GM12892 (cell line): ENCODE results near the gene PVALB.
A peak's percentile ranks its signal among the peaks of the same experiment; 100 is the strongest.

ENCODE experiments used
- DNase-seq: peaks from one replicate; pipeline ENCODE4 v3.0.0; 2011; ENCODE audit not compliant: insufficient read length
- FAIRE-seq: peaks from 2 replicates; lab custom pipeline; 2011; peaks lifted over from hg19 to GRCh38; lab: Jason Lieb, UNC
- POLR2A ChIP-seq: IDR thresholded peaks from 2 replicates; pipeline ENCODE4 v1.6.1; 2011; ENCODE audit warnings: low read depth, low read length, control low read depth
- POLR2AphosphoS5 ChIP-seq: IDR thresholded peaks from 2 replicates; pipeline ENCODE4 v1.6.1; 2011; ENCODE audit warnings: low read depth, low read length, control low read depth
- TAF1 ChIP-seq: IDR thresholded peaks from 2 replicates; pipeline ENCODE4 v1.6.1; 2011; ENCODE audit warnings: low read depth, mild to moderate bottlenecking, control low read depth, low read length, borderline replicate concordance

Gene PVALB

DNA sequence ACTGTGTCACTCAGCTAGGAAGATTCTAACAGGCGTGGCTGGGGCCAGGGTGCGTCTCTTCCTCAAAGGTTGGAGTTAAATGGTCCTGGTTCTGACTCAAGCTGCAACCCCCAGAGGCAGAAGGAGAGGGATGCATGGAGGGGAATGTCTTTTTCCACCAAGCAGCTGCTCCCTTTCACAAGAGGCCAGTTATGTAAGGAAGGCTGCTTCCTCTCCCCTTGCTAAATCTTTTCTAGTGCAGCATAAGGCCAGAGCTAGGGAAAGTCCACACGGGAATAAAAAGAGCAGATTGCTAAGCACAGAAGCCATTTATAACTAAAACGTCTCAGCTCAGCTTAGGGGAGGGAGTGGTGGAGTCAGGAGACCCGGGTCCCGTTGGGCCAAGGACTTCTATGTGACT, 10.0 kb downstream of the PVALB start:
- no peak for TF ChIP-seq POLR2A
- FAIRE-seq (no peak), DNase-seq (no peak)

DNA sequence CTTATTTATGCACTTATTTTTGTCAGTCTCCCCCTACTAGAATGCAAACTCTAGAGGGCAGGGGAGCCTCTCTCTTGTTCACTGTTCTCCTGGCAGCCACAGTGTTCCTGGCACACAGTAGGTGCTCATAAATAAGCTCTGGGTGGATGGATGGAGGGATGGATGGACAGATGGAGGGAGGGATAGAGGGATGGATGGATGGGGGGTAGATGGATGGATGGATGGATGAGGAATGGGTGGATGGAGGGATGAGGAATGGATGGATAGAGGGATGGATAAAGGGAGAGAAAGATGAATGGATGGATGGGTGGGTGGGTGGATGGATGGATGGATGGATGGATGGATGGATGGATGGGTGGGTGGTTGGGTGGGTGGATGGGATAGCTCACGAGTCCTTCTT, 13.5 kb downstream of the PVALB start:
- TF ChIP-seq POLR2A (no peak), TAF1 (no peak), POLR2AphosphoS5 (no peak)
- DNase-seq = no peak
- FAIRE-seq = no peak

DNA sequence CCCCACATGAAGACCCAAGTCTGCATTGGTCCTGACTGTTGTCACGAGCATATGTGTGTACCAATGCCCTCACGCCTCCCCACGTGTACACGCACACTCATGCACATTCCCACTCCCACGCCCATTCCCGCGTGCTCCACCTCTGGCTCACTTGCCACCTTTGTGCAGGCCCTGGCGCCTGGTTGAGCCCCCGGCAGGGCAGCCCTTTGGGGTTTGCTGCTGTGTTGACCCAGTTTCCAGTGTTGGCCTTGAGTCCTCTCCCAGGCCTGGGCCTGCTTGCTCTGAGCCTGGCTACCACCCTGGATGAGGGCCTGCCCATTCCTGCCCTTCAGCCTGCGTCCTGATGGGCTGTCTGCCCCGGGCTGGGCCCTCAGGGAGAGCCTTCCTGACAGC, 18.2 kb downstream of the PVALB start:
- TF ChIP-seq POLR2AphosphoS5 (no peak), POLR2A (no peak), TAF1 (no peak)
- DNase-seq = no peak
- no peak for FAIRE-seq

- DNase-seq (no peak), FAIRE-seq (no peak)
- TF ChIP-seq TAF1 = no peak
- no peak for TF ChIP-seq POLR2AphosphoS5
- no peak for TF ChIP-seq POLR2A
Observed at GRCh38 chr22:36797911-36798673, 18.7 kb downstream of the PVALB start.

DNA sequence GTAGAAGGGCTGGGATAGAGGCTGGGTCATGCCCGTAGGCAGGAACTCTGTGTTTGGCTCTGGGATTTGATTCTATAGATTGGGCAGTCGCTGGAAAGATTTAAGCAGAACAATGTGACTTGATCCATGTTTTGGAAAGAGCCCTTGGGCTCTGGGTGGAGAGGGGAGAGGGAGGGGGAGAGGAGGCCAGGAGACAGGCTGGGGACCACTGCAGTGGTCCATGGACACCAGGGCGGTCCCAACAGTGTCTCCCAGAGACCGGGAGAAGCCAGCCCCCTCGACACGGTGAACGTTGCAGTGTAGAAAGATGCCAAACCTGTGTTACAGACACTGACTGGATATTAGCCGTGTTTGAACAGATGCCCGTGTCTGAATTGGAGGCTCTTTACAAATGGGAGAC, 19.5 kb downstream of the PVALB start:
- FAIRE-seq (no peak), DNase-seq (no peak)
- no peak for TF ChIP-seq TAF1
- no peak for TF ChIP-seq POLR2AphosphoS5
- TF ChIP-seq POLR2A = no peak

GRCh38 chr22:36796552-36797175, 20.2 kb downstream of the PVALB start:
- no peak for DNase-seq
- no peak for FAIRE-seq
- no peak for TF ChIP-seq TAF1
- TF ChIP-seq POLR2AphosphoS5 = no peak
- no peak for TF ChIP-seq POLR2A

- no peak for TF ChIP-seq POLR2AphosphoS5
- TF ChIP-seq POLR2A = no peak
- no peak for TF ChIP-seq TAF1
- DNase-seq (no peak), FAIRE-seq (no peak)
Observed at GRCh38 chr22:36795633-36796032, 21.2 kb downstream of the PVALB start.

DNA sequence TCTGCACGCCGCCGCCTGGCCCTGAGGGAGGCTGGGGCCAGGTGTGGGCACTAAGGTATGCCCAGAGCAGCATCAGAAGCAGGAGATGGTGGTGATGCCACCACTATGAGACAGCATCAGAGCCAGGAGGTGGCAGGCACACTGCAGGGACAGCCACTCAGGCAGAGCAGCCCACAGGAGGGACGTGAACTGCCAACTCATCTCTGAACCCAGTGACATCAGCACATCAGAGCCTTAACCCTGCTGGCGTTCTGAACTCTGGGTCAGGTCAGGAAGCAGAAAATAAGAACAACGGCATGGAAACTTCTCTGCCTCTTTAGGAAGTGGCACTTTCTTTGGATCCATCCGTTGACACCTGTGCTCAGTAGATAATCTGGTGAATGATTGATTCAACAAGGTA, 26.2 kb downstream of the PVALB start:
- DNase-seq (no peak), FAIRE-seq (peak; percentile 84)
- no peak for TF ChIP-seq TAF1
- no peak for TF ChIP-seq POLR2AphosphoS5
- TF ChIP-seq POLR2A = no peak

GRCh38 chr22:36787204-36787988, 29.4 kb downstream of the PVALB start:
- FAIRE-seq (no peak), DNase-seq (no peak)
- TF ChIP-seq POLR2A (no peak), TAF1 (no peak), POLR2AphosphoS5 (no peak)

DNA sequence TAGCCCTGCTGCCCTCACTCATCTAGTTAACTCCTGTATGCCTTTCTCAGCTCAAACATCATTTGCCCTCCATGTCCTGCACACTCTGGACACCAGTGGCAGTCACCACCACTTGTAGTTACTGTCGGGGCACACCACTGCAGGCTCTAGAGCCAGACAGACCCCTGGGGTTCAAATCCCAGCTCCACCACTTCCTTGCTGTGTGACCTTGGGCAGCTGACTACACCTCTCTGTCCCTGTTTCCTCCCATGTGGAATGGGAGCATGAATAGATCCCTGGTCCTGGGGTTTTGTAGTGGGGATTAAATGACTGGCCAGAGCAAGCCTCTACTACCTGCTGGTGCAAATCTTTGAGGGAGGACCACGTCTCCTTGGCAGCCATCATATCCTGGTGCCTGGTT, 33.1 kb downstream of the PVALB start:
- TF ChIP-seq TAF1 (no peak), POLR2AphosphoS5 (no peak), POLR2A (no peak)
- no peak for DNase-seq
- FAIRE-seq = no peak

DNA sequence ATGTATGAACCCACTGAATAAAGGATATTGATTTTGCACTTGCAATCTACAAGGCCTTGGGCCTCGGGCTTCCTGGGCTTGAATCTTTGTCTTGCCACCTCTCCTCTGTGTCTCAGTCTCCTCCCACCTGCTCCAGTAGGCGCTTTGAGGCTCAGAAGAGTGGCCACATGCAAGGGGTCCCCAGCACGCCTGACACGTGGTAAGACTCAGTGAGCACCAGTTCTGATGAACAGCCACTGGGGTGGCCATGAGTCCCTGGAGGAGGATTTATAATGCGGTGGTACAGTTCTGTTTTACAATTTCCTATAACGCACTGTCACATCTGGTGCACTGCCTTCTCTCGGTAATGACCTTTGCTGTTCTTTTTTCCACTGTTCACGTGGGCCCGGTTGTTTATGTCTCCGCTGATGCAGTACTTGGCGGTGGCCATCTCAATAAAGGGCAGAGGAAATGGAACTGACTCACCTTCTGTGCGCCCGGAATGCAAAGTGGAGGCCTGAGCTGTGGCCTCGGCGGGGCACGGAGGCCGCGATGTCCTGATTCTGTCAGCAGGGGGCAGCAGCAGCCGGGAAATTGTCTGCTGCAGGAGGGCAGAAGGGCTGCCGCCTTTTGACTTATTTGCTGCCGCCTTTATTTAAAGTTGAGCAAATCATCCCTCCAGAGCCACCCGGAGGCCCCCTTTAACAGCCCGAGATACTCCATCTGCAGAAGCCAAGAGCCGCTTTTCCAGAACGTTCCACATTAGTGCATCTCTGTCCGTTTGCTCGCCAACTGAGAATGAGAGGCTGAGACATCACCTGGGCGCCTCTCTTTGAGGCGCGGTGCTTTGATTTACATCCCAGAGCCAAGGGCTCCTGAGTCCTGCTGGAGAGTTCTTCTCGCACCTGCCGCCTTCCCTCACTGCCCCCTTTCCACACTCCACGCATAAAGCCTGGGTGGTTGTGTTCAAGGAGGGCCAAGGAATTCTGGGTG, 34.9 kb downstream of the PVALB start:
- DNase-seq (peak; percentile 87), FAIRE-seq (peak; percentile 80)
- no peak for TF ChIP-seq TAF1
- no peak for TF ChIP-seq POLR2A
- no peak for TF ChIP-seq POLR2AphosphoS5
